Activated CD8-positive, alpha-beta memory T cell treated with anti-CD3 and anti-CD28 coated beads, Interleukin-2, amount 50 U/mL, for 1 hour (primary cell): ENCODE data around the gene FBXL13.

Experiments
- DNase-seq: peaks from one replicate; pipeline ENCODE4 v3.0.0-alpha.2; 2020; ENCODE audit errors: extremely low read depth

Gene FBXL13

GRCh38 chr7:102896585-102896984 lies 178.0 kb downstream of the FBXL13 start:
- DNase-seq, result no peak

DNA sequence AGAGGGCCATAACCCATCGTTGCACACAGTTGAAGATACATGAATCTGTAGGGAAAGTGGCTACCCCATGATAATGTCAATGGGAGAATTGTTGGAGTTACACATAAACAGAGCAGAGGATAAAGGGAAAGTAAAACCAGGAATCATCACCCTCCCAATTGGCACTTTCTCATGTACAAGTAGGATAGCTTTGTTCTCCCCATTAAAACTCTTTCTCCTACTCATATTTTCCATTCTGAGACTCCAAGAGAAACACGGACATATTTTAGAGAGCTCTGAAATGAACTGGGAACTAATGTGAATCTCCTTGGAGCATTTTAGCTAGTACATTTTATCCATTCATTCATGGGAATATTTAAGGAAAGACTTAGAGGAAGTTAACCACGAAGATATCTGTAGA lies 179.0 kb downstream of the FBXL13 start:
- DNase-seq, result no peak

DNA sequence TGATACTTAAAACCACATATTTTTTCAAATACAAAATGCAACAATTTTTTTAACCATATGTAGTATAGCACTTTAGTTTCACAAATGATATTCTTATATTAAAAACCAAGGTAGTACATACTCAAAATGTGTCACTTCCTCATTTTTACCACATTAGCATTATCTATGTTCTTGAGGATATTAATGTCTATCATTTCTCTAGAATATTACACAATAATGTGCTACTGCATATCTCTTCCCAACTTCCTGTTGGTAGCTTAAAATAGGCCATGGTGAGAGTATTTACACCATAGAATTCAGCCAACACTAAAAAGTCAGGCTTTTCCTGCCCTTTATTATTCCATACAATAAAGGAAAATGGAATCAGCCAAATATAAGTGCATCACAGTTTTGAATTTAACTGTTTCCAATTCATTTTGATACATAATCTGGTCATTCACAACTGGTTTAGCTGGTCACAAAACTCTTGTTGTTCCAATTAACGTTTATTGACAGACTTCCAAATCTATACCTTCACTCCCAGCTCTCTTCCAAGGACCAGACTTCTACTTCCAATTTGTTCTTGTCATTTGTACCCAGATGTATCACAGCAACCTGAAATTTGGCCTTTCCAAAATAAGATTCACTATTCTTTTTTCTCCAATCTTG lies 181.8 kb downstream of the FBXL13 start:
- DNase-seq, result no peak

GRCh38 chr7:102891693-102892261 lies 182.8 kb downstream of the FBXL13 start:
- no peak for DNase-seq

- DNase-seq, result no peak
These were observed 183.5 kb downstream of the FBXL13 start for GRCh38 chr7:102890971-102891692.

- no peak for DNase-seq
These were observed 184.2 kb downstream of the FBXL13 start for GRCh38 chr7:102890292-102890970.

DNA sequence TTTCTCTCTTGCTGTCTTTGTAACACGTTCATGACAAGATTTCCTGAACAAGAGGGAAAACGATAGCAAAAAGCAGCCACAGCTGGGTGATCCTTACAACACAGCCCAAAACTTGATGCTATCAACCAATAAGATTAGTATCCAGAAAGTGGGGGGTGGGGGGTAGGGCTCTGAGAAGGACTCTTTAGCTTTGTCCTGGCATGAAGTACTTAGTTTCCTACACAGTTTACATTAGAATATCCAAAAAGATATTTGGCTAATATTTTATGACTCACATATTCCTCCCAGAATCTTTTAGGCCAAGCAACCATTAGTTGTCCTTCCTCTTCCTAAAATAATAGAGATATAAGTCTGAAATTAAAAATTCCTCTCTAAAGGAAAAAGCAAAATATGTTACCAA lies 184.7 kb downstream of the FBXL13 start:
- no peak for DNase-seq

DNA sequence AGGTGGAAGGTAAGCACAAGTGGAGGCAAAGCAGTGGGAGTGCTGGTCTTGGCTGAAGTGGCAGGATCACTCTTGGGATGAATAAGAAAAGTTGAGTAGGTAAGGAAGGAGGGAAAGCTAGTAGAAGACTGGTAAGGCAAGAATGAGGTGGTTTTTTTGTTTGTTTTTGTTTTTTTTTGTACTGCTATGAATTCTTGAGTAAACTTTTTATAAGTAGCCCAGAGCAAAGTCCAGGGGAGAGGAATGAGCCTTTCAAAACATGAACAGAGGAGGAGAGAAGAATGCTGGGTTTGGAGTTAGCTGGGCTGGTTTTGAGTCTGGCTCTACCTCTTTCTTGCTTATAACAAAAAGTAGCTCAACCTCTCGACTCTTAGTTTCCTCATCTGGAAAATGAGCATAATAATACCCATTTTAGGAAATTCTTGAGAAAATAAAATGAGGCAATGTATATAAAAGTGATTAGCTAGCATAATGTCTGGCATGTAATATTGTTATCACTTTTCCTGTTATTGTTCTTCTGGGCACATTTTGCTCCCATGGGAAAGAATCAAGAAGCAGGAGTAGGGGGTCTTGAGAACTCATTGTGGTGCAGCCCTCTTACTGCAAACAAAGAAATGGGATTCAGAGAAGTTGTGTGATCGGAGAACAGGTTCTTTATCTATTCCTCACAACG lies 185.9 kb downstream of the FBXL13 start:
- no peak for DNase-seq

GRCh38 chr7:102883098-102883860 lies 191.3 kb downstream of the FBXL13 start:
- DNase-seq, result no peak

DNA sequence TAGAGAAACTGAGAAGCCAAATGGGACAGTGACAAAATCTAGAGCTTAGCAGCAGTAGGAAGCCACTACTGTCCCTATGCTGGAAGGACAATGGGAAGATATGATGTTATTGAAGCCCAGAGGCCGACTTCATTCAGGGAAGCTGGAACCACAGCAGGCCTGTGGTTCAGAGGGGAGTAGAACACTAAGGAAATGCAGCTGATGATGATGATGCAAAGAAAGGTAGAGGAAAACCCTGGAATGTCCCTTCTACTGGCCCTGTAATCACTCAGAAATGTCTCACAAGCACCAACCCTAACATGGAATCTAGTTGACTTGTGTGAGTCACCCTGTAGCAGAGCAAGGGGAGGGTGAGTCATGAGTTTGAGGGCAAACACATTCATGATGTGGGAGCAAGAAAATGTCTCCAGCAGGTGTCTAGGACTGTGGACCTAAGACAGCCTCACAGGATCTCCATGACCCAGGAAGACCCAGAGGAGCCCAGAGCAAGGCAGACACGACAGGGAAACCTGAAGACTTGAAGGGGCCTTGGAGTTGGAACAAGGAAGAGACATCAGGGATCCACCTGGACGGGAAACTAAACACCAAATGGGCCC lies 198.8 kb downstream of the FBXL13 start:
- no peak for DNase-seq

DNA sequence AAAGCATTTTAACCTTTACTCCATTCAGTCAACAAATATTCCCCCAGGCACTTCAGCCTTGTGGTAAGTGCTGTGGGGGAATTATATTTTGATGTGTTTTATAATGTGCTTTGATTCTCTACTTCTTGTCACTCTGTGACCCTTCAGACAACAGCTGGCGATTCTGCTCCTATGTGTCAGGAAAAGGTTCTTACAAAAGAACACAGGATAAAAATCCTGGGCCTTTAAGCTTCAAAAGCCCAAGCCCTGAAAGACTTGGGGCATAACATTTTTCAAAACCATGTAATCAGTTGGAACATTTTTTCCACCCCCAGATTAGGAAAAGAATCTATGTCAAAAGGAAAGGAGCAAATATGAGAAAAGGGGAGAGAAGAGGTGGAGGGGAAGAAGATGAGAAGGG lies 199.6 kb downstream of the FBXL13 start:
- DNase-seq, result no peak

GRCh38 chr7:102874166-102874829 lies 200.3 kb downstream of the FBXL13 start:
- DNase-seq, result no peak

GRCh38 chr7:102873470-102874165 lies 201.0 kb downstream of the FBXL13 start:
- no peak for DNase-seq

- DNase-seq, result no peak
These were observed 202.1 kb downstream of the FBXL13 start for GRCh38 chr7:102872460-102872859.

DNA sequence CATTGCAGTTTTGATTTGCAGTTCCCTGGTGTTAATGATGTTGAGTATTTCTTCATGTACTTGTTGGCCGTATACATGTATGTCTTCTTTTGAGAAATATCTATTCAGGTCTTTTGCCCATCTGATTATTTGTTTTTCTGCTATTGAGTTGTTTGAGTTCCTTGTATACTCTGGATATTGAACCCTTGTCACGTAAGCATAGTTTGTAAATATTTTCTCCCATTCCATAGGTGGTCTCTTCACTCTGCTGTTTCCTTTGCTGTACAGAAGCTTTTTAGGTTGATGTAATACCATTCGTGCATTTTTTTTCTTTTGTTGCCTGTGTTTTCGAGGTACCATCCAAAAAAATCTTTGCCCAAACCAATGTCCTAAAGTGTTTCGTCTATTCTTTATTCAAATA lies 205.4 kb downstream of the FBXL13 start:
- DNase-seq, result no peak

DNA sequence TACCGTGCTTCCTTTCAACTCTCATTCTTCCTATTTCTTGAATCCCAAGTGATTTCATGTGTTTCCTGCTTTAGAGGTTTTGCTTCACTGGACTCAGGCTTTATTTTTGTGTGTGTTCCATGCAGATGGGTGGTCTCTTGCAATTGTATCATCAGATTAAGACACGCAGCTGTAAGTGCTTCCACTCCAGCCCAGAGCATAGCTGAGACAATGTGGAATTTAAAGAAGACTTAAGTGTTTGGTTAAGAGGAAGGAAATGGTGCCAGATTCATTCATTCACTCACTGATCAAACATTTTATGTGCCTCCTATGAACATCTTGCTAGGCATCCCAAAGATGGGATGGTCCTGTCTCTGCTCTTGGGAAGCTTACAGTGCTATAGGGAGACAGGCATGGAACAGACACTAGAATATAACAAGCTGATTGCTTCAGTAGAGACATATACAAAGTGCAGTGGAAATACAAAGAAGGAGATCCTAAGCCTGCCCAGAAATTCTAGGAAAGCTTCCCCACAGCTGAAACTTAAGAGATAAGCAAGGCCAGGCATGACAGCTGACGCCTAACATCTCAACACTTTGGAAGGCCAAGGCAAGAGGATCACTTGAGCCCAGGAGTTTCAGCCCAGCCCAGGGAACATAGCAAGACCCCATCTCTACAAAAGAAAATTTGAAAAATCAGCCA lies 207.9 kb downstream of the FBXL13 start:
- DNase-seq, result no peak

- DNase-seq, result no peak
These were observed 209.6 kb downstream of the FBXL13 start for GRCh38 chr7:102864958-102865357.

DNA sequence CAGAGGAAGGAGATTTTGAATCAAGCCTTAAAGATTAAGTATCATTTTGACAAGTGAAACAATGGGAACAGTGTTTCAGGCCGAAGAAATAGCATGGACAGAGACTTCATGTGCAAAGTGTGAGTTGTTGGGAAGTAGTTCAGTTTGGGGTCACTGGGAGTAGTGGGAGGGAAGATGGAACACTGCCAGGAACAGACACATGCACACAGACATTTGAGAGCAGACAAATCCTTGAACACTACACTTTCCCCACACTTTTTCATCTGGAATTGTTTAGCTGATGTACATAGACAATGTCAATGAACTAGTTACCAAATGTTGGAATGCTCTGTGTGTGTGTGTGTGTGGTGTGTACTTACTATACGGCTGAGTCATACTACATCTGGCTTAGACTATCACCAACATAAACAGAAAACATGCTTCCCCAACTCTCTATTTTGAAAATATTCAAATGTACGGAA lies 214.2 kb downstream of the FBXL13 start:
- no peak for DNase-seq

GRCh38 chr7:102859799-102860125 lies 214.8 kb downstream of the FBXL13 start:
- no peak for DNase-seq
